OCI-LY1 (cell line): ENCODE data around the gene DQX1.

ENCODE experiments used
- EZH2 ChIP-seq: fragments of 200-600 bp; sonication (generic), shearing (Covaris generic); IDR thresholded peaks from 2 replicates; pipeline ENCODE4 v1.8.0; 2017; ENCODE audit warnings: borderline replicate concordance, mixed run types, mild to moderate bottlenecking, antibody characterized with exemption, low read length, moderate library complexity, mixed read lengths
- TF ChIP-seq, protein P1 (sequence below): fragments of 200-600 bp; sonication (generic), shearing (Covaris generic); IDR thresholded peaks from 2 replicates; pipeline ENCODE4 v1.5.1; 2017; ENCODE audit warnings: mild to moderate bottlenecking, antibody characterized with exemption, low read length, moderate library complexity, mixed read lengths

DNA sequence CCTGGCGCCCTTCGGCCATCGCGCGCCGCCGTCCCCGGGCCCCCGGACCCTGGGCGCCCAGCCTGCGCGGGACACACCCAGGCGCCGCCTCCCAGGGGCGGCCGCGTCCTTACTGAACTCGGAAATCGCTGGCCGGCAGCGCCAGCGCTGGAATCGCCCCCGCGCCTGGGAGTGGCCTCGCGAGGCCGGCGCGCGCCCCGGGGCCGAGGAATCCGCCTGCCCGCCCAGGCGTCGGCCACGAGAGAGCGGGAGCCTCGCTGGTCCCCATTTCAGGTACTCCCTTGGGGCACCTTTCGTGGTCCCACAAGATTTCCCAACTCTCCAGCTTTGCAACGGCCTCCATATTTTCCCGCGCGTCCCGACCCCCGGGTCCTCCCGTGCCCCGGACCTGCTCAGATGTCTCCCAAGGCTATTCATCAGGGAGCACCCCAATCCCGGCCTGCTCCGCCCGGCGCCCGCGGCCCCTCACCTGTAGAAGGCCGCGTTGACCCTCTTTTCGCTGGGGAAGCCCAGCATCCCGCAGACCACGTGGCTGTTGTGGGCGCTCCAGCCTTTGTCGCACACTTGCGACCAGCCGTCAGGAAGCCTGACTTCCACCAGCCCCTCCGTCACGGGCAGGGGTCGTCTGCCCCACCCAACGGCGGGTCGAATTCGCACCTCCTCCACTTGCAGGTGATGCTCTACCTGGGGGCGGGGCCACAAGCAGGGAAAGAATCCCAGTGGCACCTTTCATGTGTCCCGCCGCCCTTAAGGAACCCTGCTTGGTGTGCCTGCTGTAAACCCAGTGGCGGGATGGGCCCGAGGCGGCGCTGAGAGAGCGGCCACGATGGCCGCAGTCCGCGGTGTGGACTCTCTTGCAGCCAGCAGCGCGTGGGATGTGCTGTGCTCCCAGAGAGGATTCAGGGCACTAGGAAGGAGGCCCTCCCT lies 23.1 kb upstream of the DQX1 start:
- TF ChIP-seq, protein P1, sequence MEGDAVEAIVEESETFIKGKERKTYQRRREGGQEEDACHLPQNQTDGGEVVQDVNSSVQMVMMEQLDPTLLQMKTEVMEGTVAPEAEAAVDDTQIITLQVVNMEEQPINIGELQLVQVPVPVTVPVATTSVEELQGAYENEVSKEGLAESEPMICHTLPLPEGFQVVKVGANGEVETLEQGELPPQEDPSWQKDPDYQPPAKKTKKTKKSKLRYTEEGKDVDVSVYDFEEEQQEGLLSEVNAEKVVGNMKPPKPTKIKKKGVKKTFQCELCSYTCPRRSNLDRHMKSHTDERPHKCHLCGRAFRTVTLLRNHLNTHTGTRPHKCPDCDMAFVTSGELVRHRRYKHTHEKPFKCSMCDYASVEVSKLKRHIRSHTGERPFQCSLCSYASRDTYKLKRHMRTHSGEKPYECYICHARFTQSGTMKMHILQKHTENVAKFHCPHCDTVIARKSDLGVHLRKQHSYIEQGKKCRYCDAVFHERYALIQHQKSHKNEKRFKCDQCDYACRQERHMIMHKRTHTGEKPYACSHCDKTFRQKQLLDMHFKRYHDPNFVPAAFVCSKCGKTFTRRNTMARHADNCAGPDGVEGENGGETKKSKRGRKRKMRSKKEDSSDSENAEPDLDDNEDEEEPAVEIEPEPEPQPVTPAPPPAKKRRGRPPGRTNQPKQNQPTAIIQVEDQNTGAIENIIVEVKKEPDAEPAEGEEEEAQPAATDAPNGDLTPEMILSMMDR: no peak
- TF ChIP-seq EZH2: no peak
